ENCODE results near the gene IL32.

DNA sequence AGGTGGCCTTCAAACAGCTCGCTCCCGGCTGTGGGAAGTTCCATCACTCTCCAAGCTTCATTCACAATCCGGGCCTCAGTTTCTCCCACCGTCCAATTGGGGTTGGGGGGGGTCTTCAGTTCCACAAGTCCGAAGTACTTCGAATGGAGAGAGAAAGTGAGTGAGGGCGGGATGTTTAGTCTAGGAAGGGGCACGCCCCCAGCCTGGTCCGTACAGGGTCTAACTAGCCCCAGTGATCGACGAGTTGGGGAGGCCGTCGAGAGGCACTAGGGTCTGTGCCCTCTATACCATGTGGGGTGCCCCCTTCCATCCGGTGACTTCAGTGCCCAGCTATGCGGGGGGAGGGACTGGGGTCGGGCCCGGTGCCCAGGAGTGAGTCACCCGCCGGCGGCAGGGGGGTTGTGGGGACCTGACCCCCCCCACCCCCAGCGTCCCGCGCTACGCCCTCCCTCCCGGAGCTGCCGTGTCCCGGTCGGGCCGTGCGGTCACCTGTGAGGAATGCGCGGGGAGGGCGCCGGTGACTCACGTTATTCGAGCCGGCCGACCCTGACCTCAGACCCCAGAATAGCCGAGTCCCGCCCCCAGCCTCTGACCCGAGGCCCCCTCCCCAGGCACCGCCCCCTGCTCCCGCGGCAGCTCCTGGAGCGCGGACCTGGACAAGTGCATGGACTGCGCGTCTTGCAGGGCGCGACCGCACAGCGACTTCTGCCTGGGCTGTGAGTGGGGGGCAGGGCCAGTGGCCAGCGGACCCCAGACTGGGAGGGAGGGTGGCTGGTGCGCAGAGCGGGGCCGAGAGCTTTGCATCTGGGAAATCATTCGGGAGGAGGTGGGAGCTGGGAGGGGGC lies 44.6 kb upstream of the IL32 start:
- TF ChIP-seq, protein P1, sequence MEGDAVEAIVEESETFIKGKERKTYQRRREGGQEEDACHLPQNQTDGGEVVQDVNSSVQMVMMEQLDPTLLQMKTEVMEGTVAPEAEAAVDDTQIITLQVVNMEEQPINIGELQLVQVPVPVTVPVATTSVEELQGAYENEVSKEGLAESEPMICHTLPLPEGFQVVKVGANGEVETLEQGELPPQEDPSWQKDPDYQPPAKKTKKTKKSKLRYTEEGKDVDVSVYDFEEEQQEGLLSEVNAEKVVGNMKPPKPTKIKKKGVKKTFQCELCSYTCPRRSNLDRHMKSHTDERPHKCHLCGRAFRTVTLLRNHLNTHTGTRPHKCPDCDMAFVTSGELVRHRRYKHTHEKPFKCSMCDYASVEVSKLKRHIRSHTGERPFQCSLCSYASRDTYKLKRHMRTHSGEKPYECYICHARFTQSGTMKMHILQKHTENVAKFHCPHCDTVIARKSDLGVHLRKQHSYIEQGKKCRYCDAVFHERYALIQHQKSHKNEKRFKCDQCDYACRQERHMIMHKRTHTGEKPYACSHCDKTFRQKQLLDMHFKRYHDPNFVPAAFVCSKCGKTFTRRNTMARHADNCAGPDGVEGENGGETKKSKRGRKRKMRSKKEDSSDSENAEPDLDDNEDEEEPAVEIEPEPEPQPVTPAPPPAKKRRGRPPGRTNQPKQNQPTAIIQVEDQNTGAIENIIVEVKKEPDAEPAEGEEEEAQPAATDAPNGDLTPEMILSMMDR (IDR thresholded peaks at IDR 0.05): peak in 1 of 5 experiments; percentile 1
- peak; percentile 11 for TF ChIP-seq POLR2A (IDR thresholded peaks at IDR 0.05)
